C4-2B (cell line): ENCODE data around the gene ANKRD35.

ENCODE experiments used
- CTCF ChIP-seq: fragments of 450-650 bp; conservative IDR thresholded peaks from 2 replicates; pipeline ENCODE4 v1.5.1; 2017; ENCODE audit warnings: mild to moderate bottlenecking
- ZFX ChIP-seq: fragments of 450-650 bp; IDR thresholded peaks from 2 replicates; pipeline ENCODE4 v1.6.1; 2017

GRCh38 chr1:145927916-145928643 is 42.4 kb upstream of the ANKRD35 start:
- no peak for TF ChIP-seq CTCF
- no peak for TF ChIP-seq ZFX
